Left lung (tissue), 10 donors: Measurements from ENCODE around the gene TSR3. TPM values are rescaled to one million over a fixed set of nuclear protein-coding genes. Genes with fewer than 3 reads are reported as not detected.

Experiments
- ATAC-seq: fragments of 200-7000 bp; cut with Tn5 transposase; one replicate; pipeline ENCODE4 v1.9.1; 2020; ENCODE audit warnings: moderate library complexity
- DNase-seq, 4 donors: peaks; one replicate each; pipeline ENCODE4 v3.0.0-alpha.2; 2013 to 2020
- H3K27ac ChIP-seq, 2 donors: fragments of 200-600 bp; sonication (generic) in 1 of 2; one replicate each; pipeline versions ENCODE4 v1.5.0 to v1.8.0; 2020 to 2021
- H3K27me3 ChIP-seq, 2 donors: fragments of 200-600 bp; sonication (generic) in 1 of 2; one replicate each; pipeline versions ENCODE4 v1.5.0 to v1.8.0; 2020 to 2021
- H3K36me3 ChIP-seq, 2 donors: fragments of 200-600 bp; sonication (generic) in 1 of 2; one replicate each; pipeline versions ENCODE4 v1.5.0 to v1.8.0; 2020 to 2021
- H3K4me1 ChIP-seq, 2 donors: fragments of 200-600 bp; one replicate each; pipeline ENCODE4 v1.8.0; 2021
- H3K4me3 ChIP-seq, 2 donors: fragments of 200-600 bp; sonication (generic) in 1 of 2; one replicate each; pipeline versions ENCODE4 v1.5.0 to v1.8.0; 2020 to 2021; ENCODE audit warnings: mild to moderate bottlenecking in 1 of 2
- H3K9me3 ChIP-seq, 2 donors: fragments of 200-600 bp; sonication (generic) in 1 of 2; one replicate each; pipeline versions ENCODE4 v1.5.0 to v1.8.0; 2020 to 2021
- CTCF ChIP-seq, 2 donors: fragments of 200-600 bp; sonication (generic) in 1 of 2; IDR thresholded peaks; one replicate each; pipeline versions ENCODE4 v1.5.0 to v1.8.0; 2021; ENCODE audit warnings: antibody characterized with exemption in 2 of 2
- intact Hi-C, 2 donors: fragments of 100-400 bp; cut with DNase I; formaldehyde crosslinking; loops; one replicate each; pipeline versions ENCODE4 v1.11.2 to v1.14.2; 2022
- polyA plus RNA-seq, 6 donors: library from polyadenylated mRNA; unstranded; fragments of 120-200 nt; gene quantifications; one replicate each; pipeline ENCODE4 v1.2.1, GENCODE V29; 2013; ENCODE audit not compliant: insufficient read length in 6 of 6
- total RNA-seq, 2 donors: library from RNA; stranded (reverse); fragmentation: NEBNext Ultra II Directional; extraction: Animal tissue kit (Norgen Biotek cat#: 25700); gene quantifications; one replicate each; pipeline ENCODE4 v1.2.1, GENCODE V29; 2021
- donor health status: DM: no; HTN: yes; CAD: no.
- donor health status: DM: no; HTN: no; CAD: no.

The TSR3 gene
- total and polyA plus RNA-seq, 8 donors = 33.6 to 57.0 (median 45.9) TPM

GRCh38 chr16:1299868-1300203 is 51.8 kb downstream of the TSR3 start:
- DNase-seq (no peak), ATAC-seq (no peak)
- intact Hi-C loops = no loop called here
- H3K4me1 ChIP-seq = peaks cover 0 to 14% of the 10 kb centered on the region in 2 donors
- no peak overlapping the region for H3K27ac ChIP-seq
- peaks cover 0 to 65% of the 10 kb centered on the region in 2 donors for H3K27me3 ChIP-seq
- H3K36me3 ChIP-seq = no peaks in the 10 kb centered on the region
- no peaks in the 10 kb centered on the region for H3K9me3 ChIP-seq
- no peak overlapping the region for H3K4me3 ChIP-seq
- TF ChIP-seq CTCF (IDR thresholded peaks at IDR 0.05) = no peak

Other genes starting within 250 kb of the TSR3 start
- gene CACNA1H, start 198.8 kb downstream of the TSR3 start, total RNA-seq = 10 to 100 TPM in 1 of 2 donors, 1 to 10 TPM in 1; 7.0 to 14.0 TPM
- 1 to 10 TPM; 3.4 to 7.7 (median 7.0) TPM for gene CACNA1H, start 198.8 kb downstream of the TSR3 start, polyA plus RNA-seq
- gene TPSG1, start 126.6 kb downstream of the TSR3 start, total RNA-seq = under 1 TPM in 1 of 2 donors, not detected in 1; 0.34 TPM
- gene TPSG1, start 126.6 kb downstream of the TSR3 start, polyA plus RNA-seq = under 1 TPM in 2 of 6 donors, not detected in 4; 0.35 to 0.92 TPM
- gene TPSB2, start 121.7 kb downstream of the TSR3 start, total RNA-seq = 10 to 100 TPM in 1 of 2 donors, 1 to 10 TPM in 1; 3.0 to 55.5 TPM
- gene TPSB2, start 121.7 kb downstream of the TSR3 start, polyA plus RNA-seq = under 1 TPM in 2 of 6 donors, not detected in 4; 0.13 to 0.17 TPM
- 10 to 100 TPM; 35.1 to 51.0 TPM for gene TPSAB1, start 111.2 kb downstream of the TSR3 start, total RNA-seq
- under 1 TPM in 2 of 6 donors, not detected in 4; 0.21 to 0.25 TPM for gene TPSAB1, start 111.2 kb downstream of the TSR3 start, polyA plus RNA-seq
- gene TPSD1, start 95.8 kb downstream of the TSR3 start, total RNA-seq = under 1 TPM in 1 of 2 donors, not detected in 1; 0.37 TPM
- not detected for gene TPSD1, start 95.8 kb downstream of the TSR3 start, polyA plus RNA-seq
- 100 to 1,000 TPM in 1 of 2 donors, 10 to 100 TPM in 1; 89.0 to 111 TPM for gene UBE2I, start 42.2 kb downstream of the TSR3 start, total RNA-seq
- gene UBE2I, start 42.2 kb downstream of the TSR3 start, polyA plus RNA-seq = 100 to 1,000 TPM; 133 to 188 (median 146) TPM
- 1 to 10 TPM; 2.6 to 6.0 TPM for gene BAIAP3, start 18.2 kb downstream of the TSR3 start, total RNA-seq
- gene BAIAP3, start 18.2 kb downstream of the TSR3 start, polyA plus RNA-seq = 1 to 10 TPM; 1.4 to 8.3 (median 4.2) TPM
- 10 to 100 TPM; 74.2 to 97.4 TPM for gene GNPTG, start 53 bp upstream of the TSR3 start, total RNA-seq
- 10 to 100 TPM; 32.0 to 55.0 (median 46.2) TPM for gene GNPTG, start 53 bp upstream of the TSR3 start, polyA plus RNA-seq
- 10 to 100 TPM; 18.9 to 27.3 TPM for gene UNKL, start 62.8 kb upstream of the TSR3 start, total RNA-seq
- gene UNKL, start 62.8 kb upstream of the TSR3 start, polyA plus RNA-seq = 10 to 100 TPM; 19.5 to 22.5 (median 20.8) TPM
- gene UQCC4, start 68.9 kb upstream of the TSR3 start, total RNA-seq = 10 to 100 TPM; 10.3 to 12.9 TPM
- 10 to 100 TPM; 10.3 to 13.3 (median 11.5) TPM for gene UQCC4, start 68.9 kb upstream of the TSR3 start, polyA plus RNA-seq
- under 1 TPM in 1 of 2 donors, not detected in 1; 0.31 TPM for gene PERCC1, start 79.2 kb upstream of the TSR3 start, total RNA-seq
- gene PERCC1, start 79.2 kb upstream of the TSR3 start, polyA plus RNA-seq = 1 to 10 TPM; 1.2 to 4.4 (median 3.4) TPM
- 1 to 10 TPM; 1.5 to 2.7 TPM for gene CCDC154, start 92.7 kb upstream of the TSR3 start, total RNA-seq
- gene CCDC154, start 92.7 kb upstream of the TSR3 start, polyA plus RNA-seq = 10 to 100 TPM in 2 of 6 donors, 1 to 10 TPM in 4; 4.9 to 11.8 (median 8.2) TPM
- gene CLCN7, start 123.2 kb upstream of the TSR3 start, total RNA-seq = 100 to 1,000 TPM; 110 to 130 TPM
- gene CLCN7, start 123.2 kb upstream of the TSR3 start, polyA plus RNA-seq = 10 to 100 TPM; 28.6 to 35.4 (median 30.2) TPM
- gene PTX4, start 137.1 kb upstream of the TSR3 start, total RNA-seq = not detected
- gene PTX4, start 137.1 kb upstream of the TSR3 start, polyA plus RNA-seq = under 1 TPM in 3 of 6 donors, not detected in 3; 0.15 to 0.20 (median 0.20) TPM
- gene TELO2, start 141.5 kb upstream of the TSR3 start, total RNA-seq = 10 to 100 TPM; 34.9 to 38.6 TPM
- gene TELO2, start 141.5 kb upstream of the TSR3 start, polyA plus RNA-seq = 10 to 100 TPM; 24.5 to 49.1 (median 34.8) TPM
- 10 to 100 TPM; 26.6 to 28.7 TPM for gene TMEM204, start 181.8 kb upstream of the TSR3 start, total RNA-seq
- 10 to 100 TPM; 15.4 to 20.6 (median 19.0) TPM for gene TMEM204, start 181.8 kb upstream of the TSR3 start, polyA plus RNA-seq